GM23248 (cell line): ENCODE data around the gene GPR52.

ENCODE experiments used
- EZH2 ChIP-seq: fragments of 200-600 bp; sonication (generic); IDR thresholded peaks from 2 replicates; pipeline ENCODE4 v1.6.1; 2018; ENCODE audit warnings: antibody characterized with exemption, mild to moderate bottlenecking; ENCODE audit not compliant: insufficient read depth, poor library complexity, severe bottlenecking
- EZH2phosphoT487 ChIP-seq: fragments of 200-600 bp; sonication (generic); IDR thresholded peaks from 2 replicates; pipeline ENCODE4 v1.6.1; 2018; ENCODE audit warnings: antibody characterized with exemption, moderate library complexity, mild to moderate bottlenecking, low read depth; ENCODE audit not compliant: insufficient read depth

DNA sequence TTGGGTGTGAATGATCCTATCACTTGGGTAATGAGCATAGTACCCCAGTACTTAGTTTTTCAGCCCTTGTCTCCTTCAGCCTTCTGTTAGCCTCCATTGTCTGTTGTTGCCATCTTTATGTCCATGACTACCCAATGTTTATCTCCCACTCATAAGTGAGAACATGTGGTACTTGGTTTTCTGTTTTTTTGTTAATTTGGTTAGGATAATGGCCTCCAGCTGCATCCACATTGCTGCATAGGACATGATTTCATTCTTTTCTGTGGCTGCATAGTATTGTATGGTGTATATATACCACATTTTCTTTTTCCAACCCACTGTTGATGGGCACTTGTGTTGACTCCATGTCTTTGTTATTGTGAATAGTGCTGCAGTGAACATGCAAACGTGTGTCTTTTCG, 39.6 kb upstream of the GPR52 start:
- TF ChIP-seq EZH2 (no peak), EZH2phosphoT487 (no peak)
